ENCODE data around the gene SLX4.

Gene SLX4

DNA sequence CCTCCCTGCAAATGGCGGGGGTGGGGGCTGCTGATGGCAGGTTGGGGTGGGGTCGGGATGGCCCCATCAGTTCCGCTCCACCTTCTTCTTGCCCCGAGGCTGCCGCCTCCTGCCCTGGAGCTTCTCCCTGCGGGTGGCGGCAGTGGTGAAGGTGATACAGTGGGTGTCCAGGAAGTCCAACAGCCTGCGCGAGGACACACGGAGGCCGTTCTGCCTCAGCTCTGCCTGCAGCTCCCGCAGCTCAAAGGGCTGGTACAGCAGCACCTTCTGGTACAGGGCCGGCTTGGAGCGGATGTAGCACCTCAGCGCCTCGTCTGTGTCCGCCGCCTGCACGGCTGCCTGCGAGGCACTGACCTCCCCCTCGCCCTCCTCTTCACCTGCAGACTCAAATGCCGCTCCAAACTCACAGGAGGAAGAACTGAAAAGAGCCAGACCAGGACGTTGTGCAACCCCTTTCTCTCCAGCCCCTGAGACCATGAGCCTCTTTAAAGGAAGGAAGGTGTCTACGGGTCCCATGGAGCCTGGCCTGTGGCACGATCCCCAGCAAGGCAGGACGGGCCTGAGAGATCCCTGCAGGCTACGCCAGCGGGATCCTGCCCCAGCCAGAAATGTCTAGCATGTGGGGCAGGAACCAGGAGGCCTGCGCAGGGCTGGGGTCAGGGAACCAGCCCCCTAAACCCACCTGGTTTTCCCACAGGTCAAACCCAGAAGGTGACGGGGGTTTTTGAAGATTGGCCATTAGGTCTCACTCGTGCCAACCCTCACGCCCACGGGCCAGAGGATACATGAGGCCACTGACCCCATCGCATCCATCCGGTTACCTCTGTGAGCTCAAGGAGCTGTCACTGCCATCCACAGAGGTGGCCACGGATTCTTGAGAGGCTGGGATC is 28.9 kb downstream of the SLX4 start:
- DNase-seq (ENCODE audit: low read depth in 2 of 2): no peak

DNA sequence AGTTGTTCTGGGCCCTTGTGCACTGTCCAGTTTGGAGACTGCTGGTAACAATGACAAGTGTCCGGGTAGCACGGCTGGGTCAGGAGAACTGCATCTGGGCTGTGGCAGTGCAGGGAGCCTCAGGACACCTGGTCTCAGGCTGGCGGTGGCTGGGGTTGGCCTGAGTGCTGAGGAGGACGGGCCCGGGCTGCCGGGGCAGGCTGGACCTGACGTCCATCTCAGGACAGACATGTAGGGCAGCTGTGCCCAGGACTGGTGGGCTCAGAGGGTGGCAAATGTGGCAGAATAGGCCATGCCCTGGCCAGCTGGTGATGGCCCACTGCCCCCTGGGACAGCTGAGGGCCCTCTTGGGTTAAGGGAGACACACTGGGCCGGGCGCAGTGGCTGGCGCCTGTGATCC is 30.0 kb downstream of the SLX4 start:
- DNase-seq (ENCODE audit: low read depth in 2 of 2): no peak

DNA sequence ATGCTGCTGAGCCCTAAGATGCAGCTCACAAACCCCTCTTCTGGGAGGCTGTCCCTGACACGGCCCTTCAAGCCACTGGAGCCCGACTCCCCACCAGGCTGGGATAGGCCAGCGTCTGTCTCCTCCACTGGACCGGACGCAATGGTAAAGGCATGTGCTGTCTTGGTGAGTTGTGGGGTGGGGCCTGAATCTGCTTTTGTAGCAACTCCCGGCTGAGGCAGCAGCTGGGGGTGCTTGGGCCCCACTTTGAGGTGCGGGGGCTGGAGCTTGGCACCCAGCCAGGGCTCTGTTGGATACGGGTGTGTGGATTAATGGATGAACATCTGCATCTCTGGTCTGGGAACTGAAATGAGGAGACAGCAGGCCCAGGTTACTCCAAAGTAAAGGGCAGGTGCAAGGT is 30.7 kb downstream of the SLX4 start:
- DNase-seq (ENCODE audit: low read depth in 2 of 2): no peak

DNA sequence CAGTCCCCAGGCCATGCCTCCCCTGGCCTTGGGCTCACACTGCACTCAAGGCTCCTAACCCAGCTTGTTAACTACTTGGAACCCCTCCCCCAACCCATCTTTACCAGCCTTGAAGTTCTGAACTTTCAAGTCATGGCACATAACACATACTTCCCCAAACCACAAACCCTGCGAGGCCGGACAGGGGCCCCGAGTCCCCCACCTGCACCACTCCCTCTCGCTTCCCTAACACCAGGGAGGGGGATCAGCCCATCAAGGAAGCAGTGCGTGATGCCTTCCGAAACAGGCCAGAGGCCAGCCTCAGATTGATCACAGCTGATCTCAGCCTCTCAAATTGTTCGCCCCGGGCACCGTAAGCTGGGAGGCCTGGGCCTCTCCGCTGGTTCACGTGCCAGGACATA is 31.2 kb downstream of the SLX4 start:
- DNase-seq (ENCODE audit: low read depth in 2 of 2): no peak

DNA sequence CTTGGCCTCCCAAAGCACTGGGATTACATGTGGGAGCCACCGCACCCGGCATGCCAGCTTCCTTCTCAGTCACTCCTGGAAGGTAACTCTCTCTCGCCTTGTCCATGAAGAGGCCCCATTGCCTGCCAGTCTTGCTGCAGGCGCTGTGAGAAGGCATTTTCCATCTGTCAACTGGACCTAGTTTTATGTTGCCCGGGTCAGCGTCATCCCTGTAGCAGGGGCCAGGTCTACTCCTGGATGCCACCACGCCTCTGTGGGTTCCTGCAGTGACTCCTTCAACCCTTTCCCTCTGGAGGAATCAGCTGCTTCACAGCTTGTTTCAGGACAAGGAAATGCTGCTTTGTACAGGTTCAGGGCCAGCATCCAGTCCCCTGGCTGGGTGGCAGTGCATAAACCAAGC is 31.6 kb downstream of the SLX4 start:
- no peak for DNase-seq (ENCODE audit: low read depth in 2 of 2)

DNA sequence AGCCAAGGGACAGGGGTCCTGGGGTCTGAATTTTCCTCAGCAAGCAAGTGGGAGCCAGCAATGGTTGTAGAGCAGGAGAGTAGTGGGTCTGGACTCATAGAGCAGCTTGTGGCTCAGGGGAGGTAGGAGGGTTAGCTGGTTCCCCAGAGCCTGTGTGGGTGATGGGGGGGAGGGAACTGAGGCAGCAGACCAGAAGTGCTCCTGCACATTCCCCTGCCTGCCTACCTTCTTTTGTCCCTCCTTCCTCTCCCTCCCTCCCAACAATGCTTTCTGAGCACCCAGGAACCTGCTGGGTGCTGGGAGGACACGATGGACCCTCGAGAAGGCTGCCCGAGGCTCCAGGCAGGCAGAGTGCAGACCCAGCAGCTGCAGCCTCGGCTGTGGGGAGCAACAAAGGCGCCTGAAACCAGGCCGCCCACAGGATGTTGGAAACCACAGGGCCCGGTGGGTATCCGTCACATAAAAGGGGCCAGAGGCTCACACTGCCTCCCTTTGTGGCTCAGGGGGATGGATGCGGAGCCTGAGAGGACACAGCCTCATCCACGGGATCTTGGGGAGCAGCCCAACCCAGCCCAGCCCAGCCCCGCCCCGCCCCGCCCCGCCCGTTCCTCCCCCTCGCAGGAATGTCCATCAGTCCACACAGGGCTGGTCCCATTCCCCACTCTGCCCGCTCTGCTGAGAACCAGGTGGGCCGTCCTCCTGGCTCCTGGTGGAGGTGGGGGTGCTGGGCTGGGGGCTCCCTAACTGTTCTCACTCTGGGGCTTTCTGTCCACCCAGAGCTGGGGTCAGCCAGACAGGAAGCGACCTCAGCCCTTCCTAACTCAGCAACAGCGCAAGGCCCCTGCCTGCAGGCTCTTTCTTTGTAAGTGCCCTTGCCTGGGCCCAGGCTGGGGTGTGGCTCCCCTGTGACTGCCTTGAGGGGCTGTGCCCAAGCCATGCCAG is 32.5 kb downstream of the SLX4 start:
- peak; percentile 27 to 29 for DNase-seq (ENCODE audit: low read depth in 2 of 2)

DNA sequence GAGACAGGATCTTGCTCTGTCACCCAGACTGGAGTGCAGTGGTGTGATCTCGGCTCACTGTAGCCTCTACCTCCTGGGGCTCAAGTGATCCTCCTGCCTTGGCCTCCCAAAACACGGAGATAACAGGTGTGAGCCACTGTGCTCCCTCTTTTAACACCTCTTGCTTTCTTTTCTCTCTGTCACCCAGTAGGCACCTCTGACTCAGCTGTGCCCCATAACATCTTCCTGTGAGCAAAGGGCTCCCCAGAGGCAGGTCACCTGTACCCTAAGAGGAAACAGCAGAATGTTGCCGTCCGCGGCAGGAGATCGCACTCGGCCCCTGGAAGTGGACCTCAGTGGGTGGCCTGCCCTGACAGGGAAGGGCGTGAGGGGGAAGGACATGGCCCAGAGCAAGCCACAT is 33.3 kb downstream of the SLX4 start:
- DNase-seq (ENCODE audit: low read depth in 2 of 2): no peak

- peak in 1 of 2 donors; percentile 23 for DNase-seq (ENCODE audit: low read depth in 2 of 2)
Observed at GRCh38 chr16:3577302-3577752, 34.1 kb downstream of the SLX4 start, which contains the start of gene NLRC3. Gene NLRC3 (minus strand): TSS chr16:3577403. CDS start chr16:3565036, 12,367 bp downstream.

DNA sequence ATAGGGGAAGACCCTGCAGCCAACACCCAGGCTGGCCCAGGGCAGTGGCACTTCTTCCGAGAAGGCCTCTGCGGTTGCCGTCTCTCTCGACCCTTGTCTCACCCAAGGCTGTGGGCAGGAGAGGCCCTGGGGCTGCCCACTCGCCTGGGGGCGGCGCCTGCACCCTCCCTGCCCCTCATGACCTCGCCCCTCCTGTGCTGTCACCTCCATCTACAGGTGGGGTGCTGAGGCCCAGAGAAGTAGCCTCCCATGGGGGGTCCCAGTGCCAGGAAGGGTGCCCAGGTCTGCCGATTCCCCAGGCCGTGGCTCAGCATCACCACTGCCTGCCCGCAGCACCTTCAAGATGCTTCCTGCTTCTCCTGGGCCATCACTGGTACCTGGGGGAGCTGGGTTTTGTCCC is 35.2 kb downstream of the SLX4 start:
- no peak for DNase-seq (ENCODE audit: low read depth in 2 of 2)

DNA sequence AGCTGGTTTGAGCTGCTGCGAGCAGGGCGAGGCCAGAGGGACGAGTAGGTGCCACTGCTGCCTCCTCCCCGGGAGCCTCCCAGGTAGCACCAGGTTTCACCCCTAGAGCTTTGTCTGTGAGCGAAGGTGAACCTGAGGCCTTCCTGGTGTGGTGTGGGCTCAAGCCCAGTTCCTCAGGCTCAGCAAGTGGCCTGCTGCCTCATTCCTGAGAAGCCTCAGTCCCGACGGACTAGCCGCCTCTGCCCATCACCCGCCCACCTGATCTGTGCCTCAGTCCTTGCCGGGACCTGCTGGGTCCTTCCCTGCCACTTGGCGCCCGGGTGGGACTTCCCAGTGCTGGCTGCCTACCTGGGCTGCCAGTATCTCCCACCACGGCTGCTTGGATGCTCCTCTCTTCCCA is 35.9 kb downstream of the SLX4 start:
- DNase-seq (ENCODE audit: low read depth in 2 of 2): no peak

DNA sequence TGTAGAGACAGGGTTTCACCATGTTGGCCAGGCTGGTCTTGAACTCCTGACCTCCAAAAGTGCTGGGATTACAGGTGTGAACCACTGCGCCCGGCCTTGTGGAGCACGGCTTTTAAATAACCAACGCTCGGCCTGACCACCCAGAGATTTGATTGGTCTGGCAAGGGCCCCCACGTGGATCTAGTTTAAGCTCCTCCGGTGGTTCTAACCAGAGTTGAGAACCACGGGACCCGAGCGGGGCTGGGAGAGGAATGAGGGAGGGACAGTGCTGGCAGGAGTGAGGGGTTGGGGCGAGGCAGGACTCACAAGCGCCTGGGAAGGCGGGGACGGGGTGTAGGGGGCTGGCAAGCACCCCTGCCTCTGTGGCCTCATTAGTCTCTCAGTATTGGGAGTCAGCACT is 37.2 kb downstream of the SLX4 start:
- no peak for DNase-seq (ENCODE audit: low read depth in 2 of 2)

GRCh38 chr16:3573146-3573815 is 38.1 kb downstream of the SLX4 start:
- no peak for DNase-seq (ENCODE audit: low read depth in 2 of 2)

DNA sequence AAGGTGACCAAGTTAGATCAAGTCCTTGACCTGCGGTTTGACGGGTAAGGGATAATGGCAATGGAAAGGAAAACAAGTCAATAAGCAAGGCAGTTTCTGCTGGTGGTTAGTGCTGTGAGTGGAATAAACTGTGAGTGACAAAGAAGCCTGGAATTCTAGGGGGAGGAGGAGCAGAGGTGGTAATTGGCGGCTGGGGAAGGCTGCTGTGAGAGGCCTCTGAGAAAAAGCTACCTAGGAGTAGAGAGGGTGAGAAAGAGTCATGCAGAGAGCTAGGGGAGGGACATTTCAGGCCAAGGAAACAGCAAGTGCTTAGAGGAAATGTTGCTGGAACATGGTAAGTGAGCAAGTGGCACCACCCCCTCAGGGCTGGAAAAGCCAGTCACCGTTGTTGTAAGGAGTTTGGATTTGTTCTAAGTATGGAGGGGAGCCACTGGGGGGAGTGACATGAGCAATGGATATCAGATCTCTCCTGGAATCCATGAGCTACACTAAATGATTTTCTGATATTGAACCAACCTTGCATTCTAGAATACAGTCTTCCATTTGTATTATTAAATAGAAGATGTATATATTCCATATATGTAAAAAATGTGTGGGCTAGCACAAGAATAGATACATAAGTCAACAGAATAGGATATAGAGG is 40.9 kb downstream of the SLX4 start:
- DNase-seq (ENCODE audit: low read depth in 2 of 2): no peak

DNA sequence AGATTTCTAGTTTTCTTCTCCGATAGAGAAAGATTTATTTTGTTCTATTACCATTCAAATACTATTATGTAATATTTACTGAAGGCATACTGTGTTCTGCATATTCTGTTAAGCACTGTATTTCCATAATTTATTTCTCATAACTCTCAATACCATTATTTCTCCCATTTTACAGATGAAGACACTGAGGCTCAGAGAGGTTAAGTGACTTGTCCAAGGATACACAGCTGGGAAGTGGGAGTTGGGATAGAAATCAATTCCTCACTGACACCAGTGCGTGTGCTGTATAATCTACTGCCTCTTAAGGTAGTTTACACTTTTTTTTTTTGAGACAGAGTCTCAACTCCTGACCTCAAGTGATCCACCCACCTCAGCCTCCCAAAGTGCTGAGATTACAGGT is 41.6 kb downstream of the SLX4 start:
- no peak for DNase-seq (ENCODE audit: low read depth in 2 of 2)

- DNase-seq (ENCODE audit: low read depth in 2 of 2): no peak
Observed at GRCh38 chr16:3566990-3567389, 44.4 kb downstream of the SLX4 start.

DNA sequence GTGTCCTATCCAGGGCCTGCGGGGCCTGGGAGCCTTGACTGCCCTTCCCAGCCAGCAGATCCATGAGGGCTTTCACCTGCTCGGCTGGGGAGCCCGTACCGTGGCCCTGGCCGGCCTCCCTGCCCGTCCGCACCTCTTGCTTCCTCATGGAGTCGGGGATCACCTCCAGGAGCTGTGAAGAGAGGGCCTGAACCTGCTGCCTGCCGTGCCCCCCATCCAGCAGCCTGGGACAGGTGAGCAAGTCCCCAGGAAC is 46.6 kb downstream of the SLX4 start:
- no peak for DNase-seq (ENCODE audit: low read depth in 2 of 2)

GRCh38 chr16:3564130-3564888 is 47.1 kb downstream of the SLX4 start:
- DNase-seq (ENCODE audit: low read depth in 2 of 2): no peak

DNA sequence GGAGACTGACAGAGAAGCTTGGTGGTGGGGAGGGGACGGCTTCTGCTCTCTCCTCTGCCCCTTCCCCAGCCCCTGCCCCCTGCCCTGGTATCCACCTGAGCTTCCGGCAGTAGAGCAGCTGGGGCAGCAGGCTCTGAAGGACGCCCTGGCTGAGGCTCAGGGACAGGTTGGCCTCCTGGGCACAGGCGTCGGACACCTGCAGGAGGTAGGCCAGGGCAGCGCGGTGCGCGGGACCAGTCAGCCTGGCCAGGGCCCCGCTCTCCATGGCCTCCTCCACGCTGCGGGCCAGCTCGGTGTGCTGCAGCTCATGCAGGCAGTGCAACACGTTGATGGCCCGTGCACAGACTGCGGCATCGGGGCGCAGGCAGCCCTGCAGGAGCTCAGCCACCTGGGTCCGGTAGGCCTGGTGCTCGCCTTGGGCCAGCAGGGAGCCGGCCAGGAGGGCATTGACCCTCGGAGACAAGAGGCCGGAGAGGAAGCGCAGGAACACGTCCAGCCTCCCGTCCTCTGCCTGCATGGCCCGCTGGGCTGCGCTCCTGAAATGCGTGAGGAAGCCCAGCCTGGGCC is 48.4 kb downstream of the SLX4 start:
- DNase-seq (ENCODE audit: low read depth in 2 of 2): no peak

- no peak for DNase-seq (ENCODE audit: low read depth in 2 of 2)
Observed at GRCh38 chr16:3561626-3562025, 49.8 kb downstream of the SLX4 start.

DNA sequence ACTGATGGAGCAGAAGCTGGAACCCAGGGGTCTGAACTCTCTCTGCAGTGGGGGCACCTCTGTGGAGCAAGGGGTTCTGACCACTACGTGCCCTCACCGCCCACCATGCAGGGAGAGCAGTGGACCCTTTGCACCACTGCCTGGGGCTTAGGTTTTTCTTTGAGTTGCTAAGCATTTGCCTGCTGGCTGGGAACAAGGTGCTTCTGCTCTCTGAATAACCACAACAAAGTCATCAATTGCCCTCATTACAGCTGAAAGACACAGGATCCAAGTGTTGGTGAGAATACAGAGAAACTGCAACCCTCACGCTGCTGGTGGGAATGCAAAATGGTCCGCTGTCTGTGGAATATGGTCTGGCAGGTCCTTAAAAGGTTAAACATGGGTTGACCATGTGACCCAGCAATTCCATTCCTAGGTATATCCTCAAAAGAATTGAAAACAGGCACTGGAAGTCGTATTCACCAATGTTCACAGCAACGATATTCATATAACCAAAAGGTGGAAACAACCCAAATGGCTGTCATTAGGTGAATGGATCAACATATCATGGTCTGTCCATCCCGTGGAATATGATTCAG is 57.0 kb downstream of the SLX4 start:
- DNase-seq (ENCODE audit: low read depth in 2 of 2): no peak

All from stimulated activated CD8-positive, alpha-beta memory T cell treated with anti-CD3 and anti-CD28 coated beads, Interleukin-2, amount 100 ng/mL, for 1 hour (primary cell).